Amygdala (tissue), 56 donors: ENCODE measurements around the gene SPCS1.

Experiments
- DNase-seq, 56 donors: peaks; one replicate each; lab custom pipeline; 2025; lab: John Stamatoyannopoulos, UW

SPCS1 gene

GRCh38 chr3:52693071-52693470, 12.8 kb upstream of the SPCS1 start:
- no peak for DNase-seq

GRCh38 chr3:52694528-52695189, 11.2 kb upstream of the SPCS1 start:
- DNase-seq, result no peak

- no peak for DNase-seq
Observed at GRCh38 chr3:52695798-52696671, 9.9 kb upstream of the SPCS1 start.

GRCh38 chr3:52696830-52697631, 8.9 kb upstream of the SPCS1 start:
- DNase-seq, result no peak

GRCh38 chr3:52697632-52697965, 8.3 kb upstream of the SPCS1 start:
- DNase-seq, result no peak

- no peak for DNase-seq
Observed at GRCh38 chr3:52703341-52703740, 2.6 kb upstream of the SPCS1 start.

- no peak for DNase-seq
Observed at GRCh38 chr3:52704611-52705437, 1.1 kb upstream of the SPCS1 start.

- peak in 2 of 56 donors; percentile 56 to 65 for DNase-seq
Observed at GRCh38 chr3:52705438-52705687, 543 bp upstream of the SPCS1 start.

- DNase-seq, result no peak
Observed at GRCh38 chr3:52707585-52707984, 1.7 kb downstream of the SPCS1 start.

- no peak for DNase-seq
Observed at GRCh38 chr3:52710512-52710911, 4.6 kb downstream of the SPCS1 start.

- no peak for DNase-seq
Observed at GRCh38 chr3:52712291-52713212, 6.6 kb downstream of the SPCS1 start.

- DNase-seq, result no peak
Observed at GRCh38 chr3:52714335-52715302, 8.7 kb downstream of the SPCS1 start.

GRCh38 chr3:52715714-52716305, 9.9 kb downstream of the SPCS1 start:
- DNase-seq, result no peak

GRCh38 chr3:52719618-52720017, 13.7 kb downstream of the SPCS1 start:
- DNase-seq, result no peak

- DNase-seq, result peak in 6 of 56 donors; percentile 8 to 28 (median 18)
Observed at GRCh38 chr3:52721002-52721729, 15.3 kb downstream of the SPCS1 start.

GRCh38 chr3:52721730-52722008, 15.8 kb downstream of the SPCS1 start:
- no peak for DNase-seq

- DNase-seq, result no peak
Observed at GRCh38 chr3:52722491-52722890, 16.6 kb downstream of the SPCS1 start.

- DNase-seq, result no peak
Observed at GRCh38 chr3:52723935-52724334, 18.0 kb downstream of the SPCS1 start.
